SK-N-DZ (cell line): ENCODE measurements around the gene MMP24OS.
A peak's percentile ranks its signal among the peaks of the same experiment; 100 is the strongest.
"Not testable (repeated sequence)": the region's sequence is repeated elsewhere in the genome, so short reads cannot be mapped to it uniquely, and the experiment has no call there.

ENCODE experiments used
- DNase-seq: peaks from one replicate; pipeline ENCODE4 v3.0.0-alpha.2; 2015; ENCODE audit warnings: low spot score

MMP24OS gene

GRCh38 chr20:35252598-35252997, 25.3 kb downstream of the MMP24OS start:
- DNase-seq = not testable (repeated sequence)

DNA sequence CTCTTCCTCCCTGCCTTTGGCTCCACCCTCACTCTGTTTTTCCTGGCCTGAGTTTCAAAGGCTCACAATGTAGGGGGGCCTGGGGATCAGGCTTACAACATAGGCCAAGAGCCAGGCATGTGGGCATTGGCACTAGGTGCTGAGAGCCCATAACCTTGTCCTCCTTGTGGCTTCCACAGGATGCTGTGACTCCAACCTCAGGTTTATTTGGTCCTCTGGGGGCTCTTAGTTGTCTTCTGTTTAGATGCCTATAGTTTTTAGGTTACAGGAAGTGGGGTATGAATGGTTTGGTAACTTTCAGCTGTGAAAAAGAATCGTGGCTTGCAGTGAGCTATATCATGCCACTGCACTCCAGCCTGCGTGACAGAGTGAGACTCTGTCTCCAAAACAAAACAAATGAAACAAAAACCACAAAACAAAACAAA, 25.9 kb downstream of the MMP24OS start:
- DNase-seq = no peak

- no peak for DNase-seq
Observed at GRCh38 chr20:35251613-35251940, 26.3 kb downstream of the MMP24OS start.

GRCh38 chr20:35248641-35249475, 29.1 kb downstream of the MMP24OS start:
- no peak for DNase-seq

GRCh38 chr20:35246723-35247122, 31.2 kb downstream of the MMP24OS start:
- DNase-seq = no peak

GRCh38 chr20:35243986-35244385, 33.9 kb downstream of the MMP24OS start:
- DNase-seq = no peak

- DNase-seq = no peak
Observed at GRCh38 chr20:35243317-35243716, 34.6 kb downstream of the MMP24OS start.

GRCh38 chr20:35240811-35241293, 37.1 kb downstream of the MMP24OS start:
- DNase-seq = no peak

- DNase-seq = no peak
Observed at GRCh38 chr20:35240083-35240810, 37.7 kb downstream of the MMP24OS start.

DNA sequence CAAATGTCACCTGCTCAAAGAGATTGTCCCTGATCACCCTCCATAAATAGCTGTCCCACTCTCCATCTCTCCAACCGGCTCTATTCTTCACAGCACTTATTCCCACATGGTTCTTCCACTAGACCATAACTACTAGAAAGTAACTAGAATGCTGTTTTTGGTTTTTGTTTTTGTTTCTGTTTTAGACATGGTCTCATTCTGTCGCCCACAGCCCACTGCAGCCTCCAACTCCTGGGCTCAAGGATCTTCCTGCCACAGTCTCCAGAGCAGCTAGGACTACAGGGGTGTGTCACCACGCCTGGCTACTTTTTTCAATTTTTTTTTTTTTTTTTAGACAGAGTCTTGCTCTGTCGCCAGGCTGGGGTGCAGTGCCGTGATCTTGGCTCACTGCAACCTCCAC, 39.2 kb downstream of the MMP24OS start:
- no peak for DNase-seq

GRCh38 chr20:35238170-35238569, 39.8 kb downstream of the MMP24OS start:
- no peak for DNase-seq

DNA sequence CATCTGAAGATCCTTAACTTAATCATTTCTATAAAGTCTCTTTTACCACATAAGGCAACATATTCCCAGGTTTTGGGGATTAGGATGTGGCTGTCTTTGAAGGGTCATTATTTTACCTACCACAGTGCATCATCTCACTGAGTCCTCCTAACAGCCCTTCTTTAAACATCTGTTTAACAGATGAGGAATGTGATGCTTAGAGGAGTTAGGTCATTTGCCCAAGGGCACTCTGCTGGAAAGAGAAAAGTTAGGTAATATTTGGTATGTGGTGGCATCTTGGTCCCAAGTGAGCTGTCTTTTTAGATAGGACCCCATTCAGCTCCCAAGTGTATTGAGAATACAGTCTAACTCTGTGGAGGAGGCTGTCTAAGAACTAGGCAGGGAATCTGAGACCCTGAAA, 40.4 kb downstream of the MMP24OS start:
- no peak for DNase-seq

GRCh38 chr20:35235881-35236280, 42.0 kb downstream of the MMP24OS start:
- DNase-seq = no peak

DNA sequence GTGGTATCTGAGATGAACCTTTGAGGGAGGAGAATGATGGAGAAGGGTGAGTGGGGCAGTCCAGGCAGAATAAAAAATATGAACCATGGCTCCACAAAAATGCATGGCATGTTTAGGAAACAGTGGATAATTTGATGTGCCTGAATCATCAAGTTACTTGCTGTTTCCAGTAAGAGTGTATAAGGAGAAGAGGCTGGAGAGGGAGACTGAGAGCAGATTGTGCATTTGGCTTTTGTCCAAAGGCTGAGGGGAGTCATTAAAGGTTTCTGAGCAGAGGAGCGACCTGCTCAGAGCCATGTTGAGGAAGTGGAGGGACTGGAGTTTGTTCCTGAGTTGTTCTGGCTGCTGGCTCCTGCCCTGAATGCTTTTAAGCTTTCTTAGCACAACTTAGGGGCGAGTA, 45.3 kb downstream of the MMP24OS start:
- no peak for DNase-seq

DNA sequence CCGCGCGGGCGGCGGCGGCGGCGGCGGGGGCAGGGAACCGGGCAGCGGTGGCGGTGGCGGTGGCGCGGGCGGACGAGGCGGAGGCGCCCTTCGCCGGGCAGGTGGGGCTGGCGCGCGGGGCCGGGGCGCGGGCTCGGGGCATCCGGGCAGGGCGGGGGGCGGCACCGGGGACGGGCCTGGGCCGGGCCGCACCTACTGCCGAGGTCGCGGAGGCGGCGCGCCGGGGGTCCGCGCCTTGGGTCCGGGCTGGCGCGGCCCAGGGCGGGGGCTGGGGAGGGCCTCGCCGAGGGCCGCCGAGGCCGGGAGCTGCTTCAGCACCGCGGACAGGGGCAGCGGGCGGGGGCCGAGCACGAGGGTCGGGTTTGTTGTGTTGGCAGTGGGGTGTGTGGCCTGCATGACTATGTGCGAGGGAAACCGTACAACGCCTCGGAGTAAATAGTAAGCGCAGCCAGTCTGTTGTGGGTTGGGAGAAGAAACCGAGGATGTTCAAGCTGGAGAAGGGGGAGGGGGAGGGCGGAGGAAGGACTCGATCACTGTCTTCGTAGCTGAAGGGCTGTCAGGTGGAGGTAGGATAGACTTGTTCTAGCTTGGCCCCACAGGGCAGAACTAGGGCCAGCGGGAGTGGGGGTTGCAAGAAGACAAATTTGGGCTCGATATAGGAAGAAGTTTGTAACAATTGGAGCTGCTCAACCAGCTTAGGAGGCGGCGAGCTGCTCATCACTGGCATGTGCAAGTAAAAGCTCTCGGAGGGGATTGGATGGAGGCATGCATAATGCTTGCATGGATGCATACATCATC, 50.8 kb downstream of the MMP24OS start:
- peak; percentile 63 for DNase-seq
